Loucy (cell line): ENCODE results near the gene ISL1.

Experiments
- CTCF ChIP-seq: fragments of 200-600 bp; sonication (generic); conservative IDR thresholded peaks from 2 replicates; pipeline ENCODE4 v1.5.1; 2014; ENCODE audit warnings: mild to moderate bottlenecking, antibody characterized with exemption, low read length
- EZH2phosphoT487 ChIP-seq: fragments of 200-600 bp; IDR thresholded peaks from 2 replicates; pipeline ENCODE4 v1.6.1; 2018; ENCODE audit warnings: antibody characterized with exemption, mild to moderate bottlenecking, moderate library complexity, borderline replicate concordance

- TF ChIP-seq CTCF (no peak), EZH2phosphoT487 (no peak)
These were observed 2.0 kb downstream of the ISL1 start for GRCh38 chr5:51385216-51385615.
